NCI-H345 treated with DMSO at 0.1 percent for 48 hours (cell line): Measurements from ENCODE around the gene OLFML2B.
A peak's percentile ranks its signal among the peaks of the same experiment; 100 is the strongest.

Source experiments
- DNase-seq: peaks from one replicate; lab custom pipeline; 2025; ENCODE audit not compliant: unreplicated experiment; lab: John Stamatoyannopoulos, UW

The OLFML2B gene

DNA sequence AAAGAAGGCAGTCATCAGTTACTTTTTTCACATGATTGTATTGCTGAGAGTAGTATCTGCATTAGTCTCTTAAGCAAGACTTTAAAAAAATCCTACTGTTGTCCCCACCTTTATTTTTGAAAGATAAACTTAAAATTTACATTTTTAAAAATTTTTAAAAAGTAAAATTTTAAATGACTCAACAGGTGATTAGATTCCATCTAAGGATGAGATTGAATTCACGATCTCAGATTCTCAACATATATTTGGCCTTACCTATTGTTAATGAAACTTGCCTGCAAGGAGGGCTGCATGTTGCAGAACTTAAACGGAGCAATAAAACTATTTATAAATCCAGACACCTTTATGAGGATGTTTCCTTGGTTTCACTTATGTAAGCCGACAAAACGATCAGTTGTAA lies 75.2 kb downstream of the OLFML2B start:
- no peak for DNase-seq

DNA sequence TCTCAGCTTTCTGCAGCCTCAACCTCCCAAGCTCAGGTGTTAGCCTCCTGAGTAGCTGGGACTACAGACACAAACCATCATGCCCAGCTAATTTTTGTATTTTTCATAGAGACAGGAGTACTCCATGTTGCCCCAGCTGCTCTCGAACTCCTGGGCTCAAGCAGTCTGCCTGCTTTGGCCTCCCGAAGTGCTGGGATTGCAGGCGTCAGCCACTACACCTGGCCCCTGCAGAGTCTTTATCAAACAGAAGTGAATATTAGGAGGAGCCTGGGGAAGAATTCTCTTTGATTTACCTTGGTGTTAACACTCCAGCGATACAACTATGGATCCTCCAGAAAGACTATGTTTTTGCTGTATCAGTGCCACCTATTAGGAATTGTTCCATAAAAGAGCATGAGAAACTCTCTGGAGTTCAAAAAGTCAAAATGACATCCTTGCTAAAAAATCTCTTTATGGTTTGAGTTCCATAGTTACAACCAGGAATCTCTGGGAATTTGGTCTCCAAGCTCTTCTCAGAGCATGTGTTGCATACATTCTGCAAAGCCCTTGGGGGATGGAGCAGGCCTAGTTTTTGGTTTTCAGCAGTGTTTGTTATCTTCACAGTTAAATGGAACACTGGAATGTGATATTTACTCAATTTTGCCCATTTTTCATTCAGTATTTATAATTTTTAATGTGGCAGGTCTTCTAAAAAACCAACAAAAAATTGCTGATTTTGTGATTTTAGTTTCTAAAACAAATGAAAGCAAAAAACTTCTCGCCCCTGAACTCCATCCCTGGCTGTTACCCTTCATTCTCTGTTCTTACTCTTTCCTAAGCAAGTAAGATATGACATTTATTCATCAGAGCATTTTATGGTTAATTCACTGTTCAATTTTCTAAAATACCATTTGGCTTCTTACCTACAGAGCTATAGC lies 77.3 kb downstream of the OLFML2B start:
- no peak for DNase-seq

DNA sequence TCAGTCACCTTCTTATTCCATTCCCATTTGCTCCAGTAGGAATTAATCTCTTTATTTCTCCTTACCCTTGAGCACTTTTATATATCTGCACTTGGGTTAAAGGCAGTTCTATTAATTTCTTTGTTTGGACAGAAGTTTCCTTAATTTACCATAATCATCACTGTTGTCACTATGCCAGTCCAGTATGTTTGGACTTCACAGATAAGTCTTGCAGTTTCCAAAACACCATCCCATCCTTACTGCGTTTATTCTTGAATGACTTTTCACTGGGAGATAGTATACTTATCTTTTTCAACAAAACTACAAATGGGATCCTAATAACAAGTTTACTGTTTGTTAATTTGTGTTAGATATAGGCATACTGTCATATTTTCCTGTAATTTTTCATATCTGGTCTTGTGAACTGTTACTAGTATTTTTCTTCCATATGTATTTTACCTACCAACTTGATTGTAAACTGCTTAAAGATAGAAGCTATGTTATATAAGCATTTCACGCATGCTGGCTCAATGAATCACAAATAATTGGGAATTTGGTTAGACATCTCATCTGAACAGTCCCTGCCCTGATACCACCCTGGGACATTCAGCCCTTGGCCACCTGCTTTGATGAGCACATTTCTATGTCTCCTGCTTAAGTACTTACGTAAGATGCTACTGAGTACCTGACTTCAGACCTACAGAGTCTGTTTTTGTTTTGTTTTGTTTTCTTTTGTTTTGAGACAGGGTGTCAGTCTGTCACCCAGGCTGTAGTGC lies 78.2 kb downstream of the OLFML2B start:
- DNase-seq = no peak

DNA sequence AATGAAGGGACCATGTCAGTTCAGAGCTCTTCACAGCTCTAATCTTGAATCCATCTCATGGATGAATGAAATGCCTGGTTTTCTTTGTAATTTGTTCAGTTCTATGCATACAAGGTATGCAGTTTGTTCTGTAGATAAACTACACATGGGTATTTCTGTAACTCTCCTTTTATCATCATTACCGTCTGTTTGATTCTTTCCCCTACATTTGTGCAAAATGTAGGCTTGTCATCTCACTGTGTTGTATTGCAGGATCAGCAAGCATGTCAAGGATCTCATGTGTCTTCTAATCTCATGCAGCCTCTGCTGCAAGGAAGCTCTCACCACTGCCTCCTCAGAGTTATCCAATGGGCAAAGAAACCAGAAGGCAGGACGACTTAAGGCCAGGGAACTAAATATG lies 79.3 kb downstream of the OLFML2B start:
- no peak for DNase-seq

DNA sequence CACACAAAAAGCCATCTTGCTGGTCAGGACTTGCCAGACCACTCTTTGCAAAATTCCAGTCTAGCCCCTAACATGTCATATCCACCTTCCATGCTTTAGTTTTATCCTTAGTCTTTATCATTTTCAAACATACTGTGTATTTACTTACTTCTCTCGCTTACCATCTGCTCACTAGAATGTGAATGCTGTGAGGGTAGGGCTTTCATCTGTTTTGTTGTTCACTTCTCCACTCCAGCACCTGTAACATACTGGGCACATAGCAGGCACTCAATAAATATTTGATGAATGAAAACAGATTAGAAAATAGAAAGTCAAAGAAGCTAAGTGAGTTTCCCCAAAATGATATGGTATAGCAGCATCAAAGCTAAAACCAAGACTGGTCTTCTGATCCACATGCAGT lies 79.9 kb downstream of the OLFML2B start:
- DNase-seq = no peak

DNA sequence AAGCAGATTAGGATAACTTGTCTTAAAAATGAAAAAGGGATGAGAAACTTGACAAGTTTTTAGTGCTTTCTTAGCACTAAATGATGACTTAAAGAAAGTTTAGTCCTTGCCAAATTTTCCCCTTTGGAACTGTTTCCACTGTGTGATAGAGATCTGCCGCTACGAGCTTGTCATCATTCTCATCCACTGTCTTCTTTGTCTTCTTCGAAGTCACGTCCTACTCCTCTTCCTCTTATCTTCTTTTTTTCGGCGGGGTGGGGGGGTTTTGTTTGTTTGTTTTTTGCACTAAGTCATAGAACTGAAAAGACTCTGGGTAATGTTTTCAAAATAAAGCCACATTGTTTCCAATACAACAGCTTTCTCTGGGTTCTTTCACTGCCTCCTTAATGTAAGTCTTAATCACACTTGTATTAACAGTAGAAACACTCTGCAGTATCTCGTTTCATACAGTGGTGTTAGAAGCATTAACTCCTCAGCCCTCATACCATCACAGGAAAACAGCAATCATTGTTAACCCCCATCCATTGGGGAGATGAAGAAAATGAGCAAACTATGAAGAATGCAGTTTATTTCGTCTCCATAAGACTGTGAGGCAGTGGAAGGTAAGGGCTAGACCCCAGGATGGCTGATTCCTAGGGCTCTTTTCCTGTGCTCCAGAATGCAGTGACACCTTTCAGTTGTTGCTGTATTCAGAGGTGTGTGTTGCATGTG lies 81.8 kb downstream of the OLFML2B start:
- DNase-seq = no peak

DNA sequence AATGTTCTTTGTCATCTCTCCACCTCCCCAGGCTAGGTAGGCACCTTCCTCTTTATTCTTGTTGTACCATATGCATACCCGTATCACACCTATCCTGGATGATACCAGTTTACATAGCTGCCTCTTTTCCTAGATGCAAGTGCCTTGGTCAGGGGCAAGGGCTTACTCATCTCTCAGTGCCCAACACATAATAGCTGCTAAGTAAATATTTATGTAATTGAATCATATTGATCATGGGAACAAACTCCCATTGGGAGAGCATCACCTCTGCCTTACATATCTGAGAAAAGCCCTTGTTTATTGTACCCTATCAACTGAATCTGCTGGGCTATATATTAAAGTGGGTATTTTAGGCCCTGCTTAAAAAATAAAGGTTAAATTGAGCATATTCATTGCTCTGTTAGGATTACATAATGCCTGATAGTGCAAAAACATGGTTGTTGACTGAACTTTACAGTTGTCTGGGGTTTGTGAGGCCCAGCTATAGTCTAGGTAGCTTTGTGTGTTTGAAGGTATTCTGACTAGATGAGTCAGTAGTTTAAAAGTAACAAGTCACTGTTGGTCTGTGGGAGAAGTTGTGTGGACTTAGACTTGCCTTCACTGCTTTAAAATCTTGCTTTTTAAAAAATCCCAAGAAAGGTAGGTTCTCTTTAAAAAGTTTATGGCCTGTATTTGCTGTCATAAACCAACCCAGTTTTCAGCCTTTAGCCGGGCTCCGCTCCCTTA lies 82.6 kb downstream of the OLFML2B start:
- DNase-seq = no peak

DNA sequence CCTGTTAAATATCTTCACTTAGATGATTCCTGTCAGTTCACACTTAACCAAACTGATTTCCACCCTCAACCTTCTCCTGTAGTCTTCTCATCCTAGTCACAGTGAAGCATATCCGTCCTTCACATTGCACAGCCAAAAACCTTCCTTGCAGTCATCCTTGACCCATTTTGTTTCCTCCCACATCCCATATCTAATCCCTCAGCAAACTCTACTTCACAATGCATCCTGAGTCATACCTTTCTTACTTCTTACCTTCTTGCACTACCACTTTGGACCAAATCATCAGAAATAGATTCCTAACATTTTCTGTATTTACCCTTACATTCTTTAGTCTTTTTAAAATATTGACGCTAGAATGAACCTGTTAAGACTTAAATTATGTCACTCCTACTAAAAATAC lies 86.9 kb downstream of the OLFML2B start:
- no peak for DNase-seq

DNA sequence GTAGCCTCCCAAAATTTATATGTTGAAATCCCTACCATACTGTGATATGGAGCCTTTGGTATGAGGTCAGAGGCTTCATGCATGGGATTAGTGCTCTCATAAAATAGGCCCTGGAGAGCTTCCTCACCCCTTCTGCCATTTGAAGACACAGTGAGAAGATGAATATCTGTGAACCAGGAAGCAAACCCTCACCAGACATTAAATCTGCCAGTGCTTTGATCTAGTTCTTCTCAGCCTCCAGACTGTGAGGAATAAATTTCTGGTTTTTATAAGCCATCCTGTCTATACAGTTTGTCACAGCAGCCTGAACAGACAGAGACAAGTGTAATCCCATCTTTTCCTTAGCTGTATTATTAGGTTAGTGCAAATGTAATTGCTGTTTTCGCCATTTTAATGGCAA lies 88.4 kb downstream of the OLFML2B start:
- DNase-seq = no peak

DNA sequence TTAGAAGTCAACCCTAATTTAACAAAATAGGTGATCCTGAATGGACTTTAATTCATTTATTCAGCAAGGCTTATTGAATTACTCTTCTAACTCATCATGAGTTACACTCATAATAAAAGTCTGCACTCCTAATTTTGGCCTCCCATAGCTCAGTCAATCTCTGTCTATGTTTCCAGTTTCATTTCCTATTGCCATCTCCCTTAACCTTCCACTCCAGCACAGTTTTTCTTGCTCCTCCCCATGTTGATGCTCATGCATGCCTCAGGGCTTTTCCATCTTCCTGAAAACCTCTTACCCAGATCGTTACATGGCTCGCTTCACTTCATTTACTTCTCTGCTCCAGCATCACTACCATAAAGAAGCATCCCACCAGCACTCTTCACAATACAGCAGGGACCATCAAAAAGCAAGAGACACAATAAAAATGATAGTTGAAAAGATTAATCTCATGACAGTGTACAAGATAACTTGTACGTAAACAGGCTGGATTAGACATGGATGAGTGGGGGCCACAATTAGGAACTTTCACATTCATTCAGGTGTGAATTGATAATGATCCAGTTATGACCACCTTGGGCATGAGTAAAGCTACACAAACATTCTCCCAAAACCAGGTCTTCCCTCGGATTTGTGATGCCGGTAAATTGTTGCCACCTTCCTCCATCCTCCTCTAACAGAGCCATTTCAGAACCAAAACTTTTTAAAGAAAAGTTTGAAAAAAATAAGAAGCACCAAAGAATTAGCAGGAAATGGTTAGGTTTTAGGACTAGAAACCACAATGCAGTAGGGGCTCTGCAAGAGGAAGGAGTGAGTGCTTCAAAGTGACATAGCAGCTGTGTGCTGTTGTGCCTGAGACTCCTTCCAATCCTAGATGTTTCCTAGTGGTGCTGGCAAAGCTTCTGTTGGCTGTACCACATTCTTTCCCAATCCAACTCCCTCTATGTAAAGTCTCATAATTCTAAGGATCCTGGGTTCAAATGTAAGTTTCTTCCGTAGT lies 89.8 kb downstream of the OLFML2B start:
- DNase-seq = peak; percentile 48
